ENCODE data around the gene LARP1.
"Not testable (repeated sequence)": the region's sequence is repeated elsewhere in the genome, so short reads cannot be mapped to it uniquely, and the experiment has no call there.

LARP1 gene

DNA sequence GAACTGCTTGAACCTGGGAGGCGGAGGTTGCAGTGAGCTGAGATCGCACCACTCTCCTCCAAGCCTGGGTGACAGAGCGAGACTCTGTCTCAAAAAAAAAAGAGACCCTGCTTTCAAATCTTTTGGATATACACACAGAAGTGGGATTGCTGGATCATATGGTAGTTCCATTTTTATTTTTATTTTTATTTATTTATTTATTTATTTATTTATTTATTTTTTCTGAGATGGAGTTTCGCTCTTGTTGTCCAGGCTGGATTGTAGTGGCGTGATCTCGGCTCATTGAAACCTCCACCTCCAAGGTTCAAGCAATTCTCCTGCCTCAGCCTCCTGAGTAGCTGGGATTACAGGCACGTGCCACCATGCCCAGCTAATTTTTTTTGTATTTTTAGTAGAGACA, 19.8 kb upstream of the LARP1 start:
- not testable (repeated sequence) for ATAC-seq, DNase-seq

DNA sequence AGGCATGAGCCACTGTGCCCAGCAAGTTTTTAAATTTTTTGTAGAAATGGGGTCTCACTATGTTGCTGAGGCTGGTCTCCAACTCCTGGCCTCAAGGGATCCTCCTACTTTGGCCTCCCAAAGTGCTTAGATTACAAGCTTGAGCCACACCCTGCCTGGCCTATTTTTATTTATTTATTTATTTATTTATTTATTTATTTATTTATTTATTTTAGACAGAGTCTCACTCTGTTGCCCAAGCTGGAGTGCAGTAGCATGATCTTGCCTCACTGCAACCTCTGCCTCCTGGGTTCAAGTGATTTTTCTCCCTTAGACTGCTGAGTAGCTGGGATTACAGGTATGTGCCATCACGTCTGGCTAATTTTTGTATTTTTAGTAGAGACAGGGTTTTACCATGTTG, 18.8 kb upstream of the LARP1 start:
- not testable (repeated sequence) for DNase-seq, ATAC-seq

DNA sequence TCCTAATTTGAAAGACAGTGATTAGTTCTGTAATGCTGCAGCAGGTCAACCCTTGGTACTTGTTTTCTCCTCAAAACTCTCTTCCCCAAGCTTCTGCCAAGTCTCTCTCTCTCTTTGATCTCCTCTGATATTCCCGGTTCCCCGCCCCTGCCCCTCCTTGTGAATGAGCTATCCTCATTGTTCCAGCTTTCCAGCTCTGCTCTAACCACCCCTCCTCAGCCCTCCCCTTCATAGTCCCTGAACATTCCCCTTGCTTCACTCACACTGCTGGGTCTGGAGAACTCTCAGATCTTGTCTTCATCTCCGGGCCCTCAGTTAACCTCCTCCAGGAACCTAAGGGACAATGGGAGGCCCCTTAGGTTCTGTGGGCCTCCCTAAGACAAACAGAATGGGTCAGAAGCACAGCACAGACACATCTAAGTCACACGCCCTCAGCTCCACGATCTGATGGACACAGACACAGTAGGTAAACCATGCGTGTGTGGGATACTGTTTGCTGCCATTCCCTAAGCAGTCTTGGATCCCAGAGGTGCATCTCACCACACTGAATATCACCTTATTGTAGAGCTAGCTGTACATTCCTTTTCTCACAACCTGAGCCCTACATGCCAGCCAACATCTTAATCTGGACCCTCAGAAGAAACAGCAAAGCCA, 17.4 kb upstream of the LARP1 start:
- ATAC-seq (no peak), DNase-seq (no peak)

DNA sequence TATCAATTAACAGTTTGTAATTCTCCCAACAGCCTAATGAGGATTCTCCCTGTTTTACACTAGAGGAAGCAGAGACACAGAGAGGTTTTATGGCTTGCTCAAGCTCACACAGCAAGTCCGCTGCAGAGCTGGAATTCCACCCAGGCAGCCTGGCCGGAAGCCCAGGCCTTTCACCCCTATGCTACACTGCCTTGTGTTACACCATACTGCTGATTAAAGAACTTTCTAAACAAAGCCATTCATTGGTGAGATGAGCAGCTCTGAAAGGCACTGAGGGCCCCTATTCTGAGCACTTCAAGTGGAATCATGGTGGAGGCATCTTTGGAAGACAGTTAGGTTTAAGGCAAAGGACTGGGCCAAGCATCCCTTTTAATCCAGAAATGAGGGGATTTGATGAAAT, 14.7 kb upstream of the LARP1 start:
- DNase-seq (no peak), ATAC-seq (no peak)

DNA sequence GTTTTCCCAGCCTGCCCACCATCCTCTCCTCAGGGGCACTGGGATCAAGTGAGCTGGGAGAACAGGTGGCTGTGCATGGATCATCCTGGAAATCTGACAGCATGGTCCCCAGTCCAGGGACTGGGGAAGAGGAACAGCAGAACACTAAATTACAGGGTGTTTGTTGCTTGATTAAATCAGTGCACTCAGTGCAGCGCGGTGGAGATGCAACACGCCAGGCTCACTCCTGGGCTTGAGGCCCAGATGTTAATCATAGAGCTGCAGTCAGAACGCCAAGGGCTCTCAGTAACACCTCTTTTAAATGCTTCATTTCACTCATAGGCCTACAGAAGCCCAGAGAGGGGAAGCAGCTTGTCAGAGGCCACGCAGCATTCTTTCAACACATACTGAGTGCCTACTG, 14.2 kb upstream of the LARP1 start:
- ATAC-seq (no peak), DNase-seq (no peak)

DNA sequence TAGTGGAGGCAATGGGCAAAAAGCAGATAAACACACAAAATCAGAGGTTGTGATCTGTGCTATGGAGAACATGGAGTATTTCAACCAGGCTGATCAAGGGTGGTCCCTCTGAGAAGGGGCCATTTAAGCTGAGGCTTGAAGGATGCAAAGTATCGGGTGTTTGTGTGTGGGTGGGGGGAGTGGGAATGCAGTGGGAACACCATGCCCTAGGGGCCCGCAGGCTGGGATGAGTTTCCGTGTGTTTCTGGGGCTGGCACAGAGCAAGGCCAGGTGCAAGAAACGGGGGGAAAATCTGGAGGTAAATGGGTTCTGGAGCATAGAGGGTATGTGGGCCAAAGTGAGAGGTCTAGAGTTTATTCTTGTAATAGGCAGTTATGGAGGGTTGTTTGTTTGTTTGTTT, 13.8 kb upstream of the LARP1 start:
- ATAC-seq, result no peak
- DNase-seq, result no peak

DNA sequence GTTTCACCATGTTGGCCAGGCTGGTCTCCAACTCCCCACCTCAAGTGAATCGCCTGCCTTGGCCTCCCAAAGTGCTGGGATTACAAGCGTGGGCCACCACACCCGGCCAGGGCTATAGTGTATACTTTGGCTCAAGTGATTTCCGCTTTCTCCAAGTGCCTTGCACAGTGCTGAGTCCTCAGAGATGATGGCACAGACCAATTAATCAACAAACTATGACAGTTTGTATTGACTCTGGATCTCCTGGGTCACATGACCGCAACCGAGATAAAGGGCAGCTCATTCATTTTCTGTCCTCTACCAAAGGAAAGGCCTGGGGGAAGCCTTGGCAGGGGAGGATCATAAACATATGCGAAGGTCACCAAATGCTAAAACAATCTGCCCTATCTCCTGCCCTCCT, 11.4 kb upstream of the LARP1 start:
- no peak for ATAC-seq
- DNase-seq, result no peak

DNA sequence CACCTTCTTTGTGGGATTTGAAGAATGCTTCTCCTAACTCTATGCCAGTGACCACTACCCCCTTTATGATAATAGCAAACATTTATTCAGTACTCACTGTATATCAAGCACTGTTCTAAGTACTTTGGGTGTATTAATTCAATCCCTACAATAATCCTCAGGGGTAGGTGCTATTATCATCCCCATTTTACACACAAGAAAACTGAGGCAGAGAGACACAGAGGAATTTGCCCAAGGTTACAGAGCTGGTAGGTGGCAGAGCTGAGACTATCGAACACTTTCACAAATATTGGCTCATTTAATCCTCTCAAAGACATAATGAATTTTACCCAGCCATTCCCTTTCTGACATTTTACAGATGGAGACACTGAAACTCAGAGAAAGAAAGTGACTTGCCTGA, 9.8 kb upstream of the LARP1 start:
- DNase-seq (no peak), ATAC-seq (no peak)

DNA sequence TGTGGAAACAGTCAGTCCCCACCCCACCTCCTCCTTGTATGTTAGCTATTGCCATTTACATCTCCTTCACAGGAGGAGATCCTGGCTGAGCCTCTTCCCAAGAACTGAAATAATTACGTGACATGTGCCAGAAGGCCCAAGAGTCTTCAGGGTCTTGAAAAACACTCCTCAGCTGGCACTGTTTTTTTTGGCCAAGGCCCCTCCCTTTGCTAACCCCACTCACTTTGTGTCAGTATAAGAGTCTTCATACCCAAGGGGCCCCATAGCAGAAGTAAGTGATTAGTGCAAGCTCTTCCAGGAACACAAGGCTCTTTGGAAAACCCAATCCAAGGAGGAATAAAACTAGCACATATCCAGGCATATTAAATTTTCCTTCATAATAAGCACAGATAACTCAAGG, 5.7 kb upstream of the LARP1 start:
- DNase-seq, result no peak
- no peak for ATAC-seq

DNA sequence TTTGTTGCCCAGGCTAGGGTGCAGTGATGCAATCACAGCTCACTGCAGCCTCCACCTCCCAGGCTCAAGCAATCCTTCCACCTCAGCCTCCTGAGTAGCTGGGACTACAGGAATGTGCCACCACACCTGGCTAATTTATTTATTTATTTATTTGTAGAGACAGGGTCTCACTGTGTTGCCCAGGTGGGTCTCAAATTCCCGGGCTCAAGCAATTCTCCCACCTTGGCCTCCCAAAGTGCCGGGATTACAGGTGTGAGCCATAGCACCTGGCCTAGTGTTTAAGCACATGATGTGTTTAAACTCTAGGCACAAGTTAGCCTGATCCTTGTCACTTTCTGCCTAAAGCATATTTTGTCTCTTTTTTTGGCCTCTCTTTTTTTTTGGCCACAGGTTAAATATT, 4.5 kb upstream of the LARP1 start:
- not testable (repeated sequence) for DNase-seq, ATAC-seq

DNA sequence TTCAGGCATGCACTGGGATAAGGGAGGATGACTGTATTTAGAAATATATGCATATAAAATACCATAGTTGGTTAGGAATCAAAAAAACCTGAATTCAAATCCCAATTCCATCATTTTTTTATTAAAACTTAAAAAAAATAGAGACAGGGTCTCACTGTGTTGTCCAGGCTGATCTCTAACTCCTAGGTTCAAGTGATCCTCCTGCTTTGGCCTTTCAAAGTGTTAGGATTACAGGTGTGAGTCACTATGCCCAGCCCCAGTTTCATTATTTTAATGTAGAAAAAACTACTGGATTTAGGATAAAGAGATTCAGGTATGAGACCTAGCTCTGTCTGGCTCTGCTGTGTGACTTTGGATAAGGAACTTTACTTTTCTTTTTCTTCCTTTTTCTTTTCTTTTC, 3.3 kb upstream of the LARP1 start:
- ATAC-seq, result no peak
- DNase-seq, result no peak

DNA sequence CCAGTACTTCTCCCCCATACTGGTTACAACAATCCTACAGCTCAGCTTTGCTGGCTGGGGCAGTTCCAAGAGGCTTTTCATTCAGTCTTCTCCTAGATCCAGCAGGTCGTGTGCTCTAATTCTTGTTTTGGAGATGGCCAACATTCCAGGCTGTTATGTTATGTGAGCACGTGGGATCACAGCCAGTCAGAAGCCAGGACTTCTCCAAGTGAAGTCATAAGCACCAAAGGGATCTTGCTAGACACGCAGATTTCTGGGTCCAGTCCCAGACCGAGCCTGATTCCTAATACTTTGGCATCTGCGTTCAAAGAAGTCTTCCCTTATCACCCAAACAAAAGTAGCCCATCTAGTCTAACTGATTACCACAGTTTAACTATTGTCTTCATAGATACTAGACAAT, 1.4 kb upstream of the LARP1 start:
- ATAC-seq (no peak), DNase-seq (no peak)

DNA sequence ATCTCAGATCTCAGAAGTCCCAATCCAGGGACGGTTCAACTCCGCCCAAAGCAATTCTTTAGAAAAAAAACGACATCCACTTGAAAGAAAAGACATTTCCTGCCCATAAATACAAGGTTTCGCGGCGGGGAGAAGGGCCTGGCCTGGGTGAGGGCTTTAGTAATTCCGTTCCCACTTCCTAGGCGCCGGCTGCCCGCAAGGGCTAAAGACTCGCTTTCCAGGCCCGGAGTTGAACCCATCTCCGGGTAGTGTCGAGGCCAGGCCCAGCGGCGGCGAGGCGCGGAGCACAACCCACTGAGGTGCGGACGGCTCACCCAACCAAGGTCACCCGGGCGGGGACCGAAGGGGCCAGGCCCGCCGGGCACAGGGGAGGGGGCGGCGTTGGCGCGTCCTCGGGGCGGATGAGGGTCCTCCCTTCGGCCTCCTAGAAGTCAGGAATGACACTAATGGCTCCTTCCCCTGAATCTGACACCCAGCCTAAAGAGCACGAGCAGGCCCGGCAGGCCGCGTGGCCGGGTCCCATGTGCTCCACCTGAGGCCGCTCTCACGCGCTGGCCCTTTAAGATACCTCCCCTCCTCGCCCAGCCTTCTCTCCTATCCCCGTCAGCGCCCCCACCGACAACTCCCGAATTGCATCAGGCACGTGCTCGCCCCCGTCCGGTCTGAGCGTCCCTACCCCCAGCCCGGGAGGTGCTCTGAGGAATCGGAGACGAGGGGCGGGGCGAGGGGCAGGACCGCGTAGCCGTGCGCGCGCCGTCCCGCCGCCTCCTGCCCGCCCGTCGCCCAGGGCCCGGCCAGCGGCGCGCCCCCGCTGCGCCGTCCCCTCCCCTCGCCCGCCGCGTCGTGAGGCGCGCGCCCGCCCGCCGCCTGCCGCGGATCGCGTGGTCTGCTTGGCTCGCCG, 467 bp upstream of the LARP1 start:
- peak; percentile 87 for ATAC-seq
- DNase-seq, result peak; percentile 99

DNA sequence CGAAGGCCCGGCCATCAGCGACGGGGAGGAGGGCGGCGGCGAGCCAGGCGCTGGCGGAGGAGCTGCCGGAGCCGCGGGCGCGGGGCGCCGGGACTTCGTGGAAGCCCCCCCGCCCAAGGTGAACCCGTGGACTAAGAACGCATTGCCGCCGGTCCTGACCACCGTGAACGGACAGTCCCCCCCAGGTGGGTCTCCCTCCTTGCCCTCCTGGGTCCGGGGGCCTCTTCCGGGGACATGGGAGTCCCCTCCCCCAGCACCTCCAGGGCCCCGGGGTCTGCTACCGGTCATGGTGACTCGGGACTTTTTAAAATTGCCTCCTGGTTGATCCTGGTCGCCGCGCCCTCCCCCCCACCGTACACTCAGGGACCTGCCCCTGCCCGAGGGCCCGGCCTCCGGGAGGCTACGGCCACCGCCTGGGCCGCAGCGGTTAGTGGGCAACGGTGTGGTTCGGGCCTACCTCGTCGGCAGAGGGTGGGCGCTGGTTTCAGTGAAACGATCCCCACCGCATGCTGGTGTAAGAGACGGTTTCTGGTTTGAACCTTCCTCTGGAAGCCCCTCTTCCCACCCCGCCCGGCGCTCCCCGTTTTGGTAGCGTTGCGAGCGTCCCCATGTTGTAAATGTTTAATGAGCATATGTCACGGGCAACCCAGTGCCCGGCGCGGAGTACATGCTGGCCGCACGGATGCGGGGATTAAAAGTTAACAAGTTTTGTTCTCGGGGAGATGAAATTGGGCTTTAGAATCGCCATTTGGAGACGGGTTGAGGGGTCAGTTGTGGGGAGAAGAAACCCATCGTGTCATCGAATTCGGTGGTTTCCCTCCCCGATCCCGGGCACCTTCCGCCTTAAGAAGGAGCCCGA, 1.1 kb downstream of the LARP1 start:
- DNase-seq, result peak; percentile 54
- ATAC-seq, result no peak

DNA sequence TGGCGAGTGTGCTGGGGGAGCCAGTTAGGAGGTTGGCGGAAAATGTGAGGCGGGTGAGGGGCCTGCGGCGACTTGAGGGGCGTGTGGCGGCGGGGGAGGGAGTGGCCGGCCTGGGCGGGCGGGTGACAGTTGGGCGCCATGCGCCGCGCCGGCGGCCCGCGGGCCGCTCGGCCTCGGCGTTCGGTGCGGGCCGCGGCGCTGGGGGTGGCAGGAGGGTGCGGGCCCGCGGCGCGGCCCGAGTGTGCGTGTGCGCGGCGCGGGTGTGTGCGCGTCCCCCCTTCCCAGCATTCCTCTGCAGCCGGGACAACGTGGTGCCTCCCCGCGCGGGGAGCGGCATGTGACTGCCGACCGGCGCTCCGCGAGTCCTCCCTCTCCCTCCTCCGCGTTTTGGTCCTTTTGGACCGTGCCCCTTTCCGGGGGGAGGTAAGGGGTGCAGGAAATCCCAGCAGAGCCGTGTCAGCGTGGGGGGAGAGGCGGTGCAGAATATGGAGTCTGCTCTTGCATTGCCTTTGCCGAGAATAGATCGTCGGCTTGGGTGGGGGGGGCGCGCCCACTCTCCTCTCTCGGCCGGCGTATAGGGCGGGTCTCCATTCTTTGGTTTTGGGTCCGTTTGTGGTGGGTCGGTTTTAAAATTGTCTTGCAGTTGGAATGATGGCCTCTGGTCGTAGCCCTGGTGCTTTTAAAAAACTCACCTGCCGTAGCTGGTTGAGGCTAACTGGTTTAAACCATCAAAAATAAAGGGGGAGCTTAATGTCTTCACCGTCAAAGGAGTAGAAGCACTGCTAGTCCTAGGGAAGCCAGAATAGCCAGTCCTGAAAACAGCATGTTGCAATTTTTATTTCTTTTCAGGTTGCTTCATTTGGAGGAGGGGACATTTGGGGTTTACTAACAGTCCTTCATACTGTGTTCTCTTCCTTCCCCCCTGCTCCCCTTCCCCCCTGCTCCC, 2.0 kb downstream of the LARP1 start:
- DNase-seq, result peak; percentile 75
- peak; percentile 7 for ATAC-seq

DNA sequence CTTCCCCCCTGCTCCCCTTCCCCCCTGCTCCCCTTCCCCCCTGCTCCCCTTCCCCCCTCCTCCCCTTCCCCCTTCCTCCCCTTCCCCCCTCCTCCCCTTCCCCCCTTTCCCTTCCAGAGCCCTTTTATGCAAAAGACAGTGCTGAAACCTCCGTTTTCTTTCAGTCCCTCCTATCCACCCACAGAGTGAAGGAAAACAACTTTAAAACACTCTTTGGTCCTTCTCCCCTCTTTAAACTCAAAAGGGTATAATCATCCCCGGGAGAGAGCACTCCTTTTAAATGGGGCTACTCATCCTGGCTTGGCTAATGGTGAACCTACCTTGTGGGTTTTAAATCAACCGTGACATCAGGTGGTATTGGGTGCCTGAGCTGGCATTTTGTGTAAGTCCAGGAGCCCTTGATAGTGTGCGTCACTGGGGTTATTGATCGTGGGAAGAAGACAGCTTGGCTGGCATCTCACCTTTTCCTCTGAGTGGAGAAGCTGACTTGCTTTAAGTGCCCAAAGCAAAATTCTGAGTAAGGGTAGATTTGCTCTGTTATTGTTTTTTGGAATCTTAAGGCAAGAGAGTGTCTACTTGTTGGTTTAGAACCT, 2.7 kb downstream of the LARP1 start:
- peak; percentile 51 for DNase-seq

DNA sequence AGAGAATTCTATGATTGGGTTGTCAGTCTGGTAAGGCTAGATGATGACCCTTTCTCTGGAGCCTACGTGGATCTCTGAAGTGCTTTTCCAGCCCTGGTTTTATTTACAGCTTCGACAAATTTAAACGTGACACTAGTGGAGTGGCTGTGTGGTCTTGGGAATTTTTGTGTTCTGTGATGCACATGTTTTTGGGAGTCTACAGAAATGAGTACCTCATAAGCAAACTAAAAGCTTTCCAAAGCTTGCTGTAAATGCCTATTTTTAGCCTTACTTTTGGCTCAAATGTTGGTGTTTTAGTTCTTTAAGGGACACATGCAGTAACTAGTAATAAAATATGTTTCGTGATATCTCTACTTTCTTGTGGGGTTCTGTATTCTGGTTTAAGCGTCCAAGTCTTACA, 3.3 kb downstream of the LARP1 start:
- ATAC-seq, result no peak
- DNase-seq, result no peak

More for the DNA sequence above, 2.7 kb downstream of the LARP1 start:
- peak; percentile 44 for ATAC-seq

DNA sequence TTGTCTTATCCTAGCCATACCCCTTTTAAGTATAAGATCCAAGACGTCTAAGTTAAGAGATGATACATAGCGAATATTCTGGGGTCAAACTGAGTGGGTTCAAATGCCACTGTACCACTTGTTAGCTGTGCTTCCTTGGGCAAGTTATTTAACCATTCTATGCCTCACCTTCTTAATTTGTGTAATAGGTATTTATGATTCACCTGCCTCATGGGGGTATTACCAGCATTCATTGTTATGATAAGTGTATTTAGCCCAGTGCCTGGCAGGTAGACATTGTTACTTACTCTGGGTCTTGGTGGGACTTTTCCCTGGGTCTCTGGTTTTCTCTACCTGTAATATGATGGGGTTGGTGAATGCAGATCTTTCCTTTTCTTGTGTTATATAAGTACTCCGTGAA, 3.8 kb downstream of the LARP1 start:
- DNase-seq, result no peak
- no peak for ATAC-seq

DNA sequence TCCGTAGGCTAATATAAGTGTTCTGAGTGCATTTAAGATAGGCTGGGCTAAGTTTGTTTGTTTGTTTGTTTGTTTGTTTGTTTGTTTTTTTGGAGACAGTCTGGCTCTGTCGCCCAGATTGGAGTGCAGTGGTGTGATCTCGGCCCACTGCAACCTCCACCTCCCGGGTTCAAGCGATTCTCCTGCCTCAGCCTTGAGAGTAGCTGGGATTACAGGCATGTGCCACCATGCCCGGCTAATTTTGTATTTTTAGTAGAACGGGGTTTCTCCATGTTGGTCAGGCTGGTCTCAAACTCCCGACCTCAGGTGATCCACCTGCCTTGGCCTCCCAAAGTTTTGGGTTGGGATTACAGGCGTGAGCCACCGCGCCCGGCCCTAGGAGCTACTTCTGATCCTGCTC, 4.7 kb downstream of the LARP1 start:
- ATAC-seq, DNase-seq: not testable (repeated sequence)

DNA sequence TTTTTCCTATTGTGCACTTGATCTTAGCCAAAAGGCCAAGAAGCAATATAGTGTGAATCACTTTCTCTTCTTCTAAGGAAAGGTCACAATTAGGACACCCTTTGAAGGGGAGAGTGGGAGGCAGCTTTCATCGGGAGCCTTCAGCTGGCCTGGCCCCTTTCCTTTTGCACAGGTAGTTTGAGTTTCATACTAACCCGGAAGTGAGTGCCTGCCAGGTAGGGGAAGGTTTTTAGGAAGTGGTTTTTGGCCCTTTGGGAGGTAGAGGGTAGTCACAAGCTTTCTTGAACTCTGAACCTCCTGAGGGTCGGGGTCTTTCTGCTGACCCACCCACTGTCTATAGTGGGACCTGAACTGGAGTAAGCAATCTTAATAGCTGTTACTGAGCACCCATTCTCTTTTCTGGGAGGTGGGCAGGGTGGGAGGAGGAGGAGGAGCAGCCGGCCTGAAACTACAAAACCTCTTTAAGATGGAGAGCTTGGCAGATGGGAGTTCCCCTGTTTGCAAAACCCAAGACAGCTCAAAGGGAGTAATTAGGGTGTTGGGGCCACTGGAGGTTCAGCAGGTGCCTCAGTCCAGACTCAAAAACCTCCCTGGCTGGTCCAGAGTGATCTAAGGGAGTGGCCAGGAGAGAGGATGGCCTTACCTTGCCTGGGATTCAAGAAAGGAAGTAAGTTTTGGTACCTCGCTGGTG, 6.0 kb downstream of the LARP1 start:
- ATAC-seq, result peak; percentile 23

DNA sequence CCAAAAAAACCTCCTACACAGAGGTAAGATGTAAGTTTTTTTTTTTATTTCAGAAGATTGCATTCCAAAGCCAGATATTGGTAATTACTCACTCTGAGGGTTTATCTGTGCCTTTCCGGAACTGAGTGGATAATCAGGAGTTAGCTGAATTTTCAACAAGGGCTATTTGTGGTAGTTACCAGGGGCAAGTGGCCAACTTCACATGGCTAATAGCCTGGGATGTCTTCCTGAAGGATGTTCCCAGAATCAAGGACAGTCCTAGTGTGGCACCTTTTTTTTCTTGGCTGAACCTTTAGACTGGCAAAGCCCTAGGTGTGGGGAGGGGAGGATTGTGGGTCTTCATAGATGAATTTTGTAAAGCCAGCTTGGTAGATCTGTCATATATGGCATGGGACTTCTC, 7.1 kb downstream of the LARP1 start:
- DNase-seq, result no peak
- ATAC-seq, result no peak

More for the DNA sequence above, 6.0 kb downstream of the LARP1 start:
- DNase-seq, result peak; percentile 26
